ENCODE results near the gene POLR1A. TPM values are rescaled to one million over a fixed set of nuclear protein-coding genes. Genes with fewer than 3 reads are reported as not detected.

Gene POLR1A
- total RNA-seq, 4 donors from 2014 or later: 20.1 to 31.7 (median 29.4) TPM

GRCh38 chr2:86138736-86139625 lies 33.3 kb upstream of the POLR1A start:
- H3K4me3 ChIP-seq: no peak overlapping the region
- TF ChIP-seq CTCF (IDR thresholded peaks at IDR 0.05 in 4 of 5, conservative IDR thresholded peaks at IDR 0.05 in 1 of 5): no peak
- TF ChIP-seq POLR2A (IDR thresholded peaks at IDR 0.05): no peak
- peak overlapping the region in 3 of 4 donors; percentile 81 to 87 (median 86) for H3K27ac ChIP-seq
- DNase-seq: no peak
- H3K9me3 ChIP-seq: no peaks in the 10 kb centered on the region
- no peak for ATAC-seq
- no peaks in the 10 kb centered on the region for H3K27me3 ChIP-seq
- peaks cover 0 to 85% of the 10 kb centered on the region in 2 donors for H3K36me3 ChIP-seq
- in situ Hi-C loops (cut with MboI; ENCODE audit: low sequenced_read_pairs in 4 of 4): no loop called here
- intact Hi-C loops (cut with DNase I; ENCODE audit: low total_unique reads): no loop called here
- peaks cover 6 to 10% of the 10 kb centered on the region in 2 donors for H3K4me1 ChIP-seq

- TF ChIP-seq POLR2A (IDR thresholded peaks at IDR 0.05) (no peak), CTCF (IDR thresholded peaks at IDR 0.05 in 4 of 5, conservative IDR thresholded peaks at IDR 0.05 in 1 of 5) (no peak)
- intact Hi-C loops (cut with DNase I; ENCODE audit: low total_unique reads): no loop called here
- ATAC-seq: no peak
- Histone ChIP-seq H3K36me3 (peaks cover 0 to 88% of the 10 kb centered on the region in 2 donors), H3K27ac (no peak overlapping the region), H3K9me3 (no peaks in the 10 kb centered on the region), H3K27me3 (no peaks in the 10 kb centered on the region), H3K4me1 (peaks cover 6 to 8% of the 10 kb centered on the region in 2 donors), H3K4me3 (no peak overlapping the region)
- in situ Hi-C loops (cut with MboI; ENCODE audit: low sequenced_read_pairs in 4 of 4): no loop called here
- DNase-seq: no peak
Observed at GRCh38 chr2:86136141-86136540, 30.5 kb upstream of the POLR1A start.

GRCh38 chr2:86135653-86136052 lies 30.0 kb upstream of the POLR1A start:
- no peak overlapping the region for H3K4me3 ChIP-seq
- H3K4me1 ChIP-seq: peaks cover 4 to 5% of the 10 kb centered on the region in 2 donors
- TF ChIP-seq CTCF (IDR thresholded peaks at IDR 0.05 in 4 of 5, conservative IDR thresholded peaks at IDR 0.05 in 1 of 5): no peak
- TF ChIP-seq POLR2A (IDR thresholded peaks at IDR 0.05): no peak
- peaks cover 0 to 92% of the 10 kb centered on the region in 2 donors for H3K36me3 ChIP-seq
- no peaks in the 10 kb centered on the region for H3K27me3 ChIP-seq
- no peaks in the 10 kb centered on the region for H3K9me3 ChIP-seq
- DNase-seq (no peak), ATAC-seq (no peak)
- H3K27ac ChIP-seq: no peak overlapping the region
- in situ Hi-C loops (cut with MboI; ENCODE audit: low sequenced_read_pairs in 4 of 4): no loop called here
- intact Hi-C loops (cut with DNase I; ENCODE audit: low total_unique reads): no loop called here

GRCh38 chr2:86134709-86135108 lies 29.0 kb upstream of the POLR1A start:
- intact Hi-C loops (cut with DNase I; ENCODE audit: low total_unique reads): no loop called here

More at GRCh38 chr2:86134709-86135108, 29.0 kb upstream of the POLR1A start:
- DNase-seq: no peak
- TF ChIP-seq CTCF (IDR thresholded peaks at IDR 0.05 in 4 of 5, conservative IDR thresholded peaks at IDR 0.05 in 1 of 5) (no peak), POLR2A (IDR thresholded peaks at IDR 0.05) (no peak)
- H3K36me3 ChIP-seq: peaks cover 0 to 99% of the 10 kb centered on the region in 2 donors
- no peaks in the 10 kb centered on the region for H3K4me1 ChIP-seq
- no peak overlapping the region for H3K27ac ChIP-seq
- no peaks in the 10 kb centered on the region for H3K9me3 ChIP-seq
- in situ Hi-C loops (cut with MboI; ENCODE audit: low sequenced_read_pairs in 4 of 4): no loop called here
- ATAC-seq: no peak
- H3K27me3 ChIP-seq: no peaks in the 10 kb centered on the region
- no peak overlapping the region for H3K4me3 ChIP-seq

Data from gastrocnemius medialis (tissue), 4 donors.